WTC11 (cell line): ENCODE measurements around the gene ASMTL.

ENCODE experiments used
- CREB1 ChIP-seq: sonication (generic); formaldehyde crosslinking; IDR thresholded peaks from 2 replicates; pipeline ENCODE4 v1.8.0; 2023; ENCODE audit warnings: mild to moderate bottlenecking, missing genetic modification reagents
- FOXJ3 ChIP-seq: sonication (generic); formaldehyde crosslinking; IDR thresholded peaks from 2 replicates; pipeline ENCODE4 v1.9.0; 2021; ENCODE audit warnings: missing genetic modification reagents, mild to moderate bottlenecking, borderline replicate concordance
- GABPB1 ChIP-seq: sonication (generic); formaldehyde crosslinking; IDR thresholded peaks from 2 replicates; pipeline ENCODE4 v1.8.1; 2023; ENCODE audit warnings: mild to moderate bottlenecking, missing genetic modification reagents
- MYBL2 ChIP-seq: sonication (generic); formaldehyde crosslinking; IDR thresholded peaks from 2 replicates; pipeline ENCODE4 v1.8.1; 2023; ENCODE audit warnings: mild to moderate bottlenecking, moderate library complexity, missing genetic modification reagents
- SP1 ChIP-seq: sonication (generic); formaldehyde crosslinking; conservative IDR thresholded peaks from 2 replicates; pipeline ENCODE4 v1.8.1; 2022; ENCODE audit warnings: missing genetic modification reagents
- ZNF232 ChIP-seq: sonication (generic); formaldehyde crosslinking; IDR thresholded peaks from 2 replicates; pipeline ENCODE4 v1.8.0; 2022; ENCODE audit warnings: mild to moderate bottlenecking, missing genetic modification reagents
- TF ChIP-seq, protein P1 (sequence below): fragments of 200-600 bp; IDR thresholded peaks from 2 replicates; pipeline ENCODE4 v1.8.0; 2022; ENCODE audit warnings: antibody characterized with exemption
- TF ChIP-seq, protein P2 (sequence below): sonication (generic); formaldehyde crosslinking; IDR thresholded peaks from 2 replicates; pipeline ENCODE4 v1.8.0; 2023; ENCODE audit warnings: mild to moderate bottlenecking, missing genetic modification reagents
- TF ChIP-seq, protein P3 (sequence below): sonication (generic); formaldehyde crosslinking; IDR thresholded peaks from 2 replicates; pipeline ENCODE4 v1.8.1; 2022; ENCODE audit warnings: mild to moderate bottlenecking, moderate library complexity, missing genetic modification reagents

DNA sequence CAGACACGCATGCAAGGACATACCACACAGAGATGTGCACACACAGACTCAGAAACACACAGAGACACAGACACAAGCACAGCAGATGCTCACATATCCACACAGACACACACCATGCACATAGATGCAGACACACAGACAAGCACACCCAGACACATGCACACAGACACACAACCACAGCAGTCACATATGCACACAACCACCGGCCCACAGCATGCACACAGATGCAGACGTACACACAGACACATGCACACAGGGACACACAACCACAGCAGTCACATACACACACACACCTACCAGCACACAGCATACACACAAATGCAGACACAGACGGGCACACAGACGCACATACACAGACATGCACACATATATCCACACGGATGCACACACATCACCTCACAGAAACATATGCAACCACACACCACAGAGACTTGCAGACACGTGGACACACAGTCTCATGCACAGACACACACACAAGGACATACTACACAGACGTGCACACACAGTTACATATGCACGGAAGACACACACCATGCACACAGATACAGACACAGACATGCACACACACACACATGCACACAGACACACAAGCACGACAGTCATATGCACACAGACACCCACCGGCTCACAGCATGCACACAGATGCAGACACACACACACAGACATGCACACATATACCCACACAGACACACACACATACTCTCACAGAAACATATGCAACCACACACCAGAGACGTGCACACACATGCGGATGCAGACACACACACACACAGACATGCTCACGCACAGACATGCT, 35.5 kb downstream of the ASMTL start:
- TF ChIP-seq MYBL2 (CRISPR knock-in tag) (no peak), FOXJ3 (CRISPR knock-in tag) (no peak), SP1 (CRISPR knock-in tag) (no peak), CREB1 (no peak), GABPB1 (no peak), ZNF232 (CRISPR knock-in tag) (no peak)
- TF ChIP-seq, protein P1, sequence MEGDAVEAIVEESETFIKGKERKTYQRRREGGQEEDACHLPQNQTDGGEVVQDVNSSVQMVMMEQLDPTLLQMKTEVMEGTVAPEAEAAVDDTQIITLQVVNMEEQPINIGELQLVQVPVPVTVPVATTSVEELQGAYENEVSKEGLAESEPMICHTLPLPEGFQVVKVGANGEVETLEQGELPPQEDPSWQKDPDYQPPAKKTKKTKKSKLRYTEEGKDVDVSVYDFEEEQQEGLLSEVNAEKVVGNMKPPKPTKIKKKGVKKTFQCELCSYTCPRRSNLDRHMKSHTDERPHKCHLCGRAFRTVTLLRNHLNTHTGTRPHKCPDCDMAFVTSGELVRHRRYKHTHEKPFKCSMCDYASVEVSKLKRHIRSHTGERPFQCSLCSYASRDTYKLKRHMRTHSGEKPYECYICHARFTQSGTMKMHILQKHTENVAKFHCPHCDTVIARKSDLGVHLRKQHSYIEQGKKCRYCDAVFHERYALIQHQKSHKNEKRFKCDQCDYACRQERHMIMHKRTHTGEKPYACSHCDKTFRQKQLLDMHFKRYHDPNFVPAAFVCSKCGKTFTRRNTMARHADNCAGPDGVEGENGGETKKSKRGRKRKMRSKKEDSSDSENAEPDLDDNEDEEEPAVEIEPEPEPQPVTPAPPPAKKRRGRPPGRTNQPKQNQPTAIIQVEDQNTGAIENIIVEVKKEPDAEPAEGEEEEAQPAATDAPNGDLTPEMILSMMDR: no peak
- TF ChIP-seq, protein P2, sequence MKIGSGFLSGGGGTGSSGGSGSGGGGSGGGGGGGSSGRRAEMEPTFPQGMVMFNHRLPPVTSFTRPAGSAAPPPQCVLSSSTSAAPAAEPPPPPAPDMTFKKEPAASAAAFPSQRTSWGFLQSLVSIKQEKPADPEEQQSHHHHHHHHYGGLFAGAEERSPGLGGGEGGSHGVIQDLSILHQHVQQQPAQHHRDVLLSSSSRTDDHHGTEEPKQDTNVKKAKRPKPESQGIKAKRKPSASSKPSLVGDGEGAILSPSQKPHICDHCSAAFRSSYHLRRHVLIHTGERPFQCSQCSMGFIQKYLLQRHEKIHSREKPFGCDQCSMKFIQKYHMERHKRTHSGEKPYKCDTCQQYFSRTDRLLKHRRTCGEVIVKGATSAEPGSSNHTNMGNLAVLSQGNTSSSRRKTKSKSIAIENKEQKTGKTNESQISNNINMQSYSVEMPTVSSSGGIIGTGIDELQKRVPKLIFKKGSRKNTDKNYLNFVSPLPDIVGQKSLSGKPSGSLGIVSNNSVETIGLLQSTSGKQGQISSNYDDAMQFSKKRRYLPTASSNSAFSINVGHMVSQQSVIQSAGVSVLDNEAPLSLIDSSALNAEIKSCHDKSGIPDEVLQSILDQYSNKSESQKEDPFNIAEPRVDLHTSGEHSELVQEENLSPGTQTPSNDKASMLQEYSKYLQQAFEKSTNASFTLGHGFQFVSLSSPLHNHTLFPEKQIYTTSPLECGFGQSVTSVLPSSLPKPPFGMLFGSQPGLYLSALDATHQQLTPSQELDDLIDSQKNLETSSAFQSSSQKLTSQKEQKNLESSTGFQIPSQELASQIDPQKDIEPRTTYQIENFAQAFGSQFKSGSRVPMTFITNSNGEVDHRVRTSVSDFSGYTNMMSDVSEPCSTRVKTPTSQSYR (CRISPR knock-in tag): no peak
- TF ChIP-seq, protein P3, sequence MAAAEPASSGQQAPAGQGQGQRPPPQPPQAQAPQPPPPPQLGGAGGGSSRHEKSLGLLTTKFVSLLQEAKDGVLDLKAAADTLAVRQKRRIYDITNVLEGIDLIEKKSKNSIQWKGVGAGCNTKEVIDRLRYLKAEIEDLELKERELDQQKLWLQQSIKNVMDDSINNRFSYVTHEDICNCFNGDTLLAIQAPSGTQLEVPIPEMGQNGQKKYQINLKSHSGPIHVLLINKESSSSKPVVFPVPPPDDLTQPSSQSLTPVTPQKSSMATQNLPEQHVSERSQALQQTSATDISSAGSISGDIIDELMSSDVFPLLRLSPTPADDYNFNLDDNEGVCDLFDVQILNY: no peak
